GM12801 (cell line): ENCODE data around the gene LEMD3.

ENCODE experiments used
- TF ChIP-seq, protein P1 (sequence below): IDR thresholded peaks from one replicate; pipeline ENCODE4 v1.5.1; 2011; ENCODE audit warnings: control low read depth; ENCODE audit not compliant: insufficient read length; ENCODE audit errors: extremely low read depth

Gene LEMD3

DNA sequence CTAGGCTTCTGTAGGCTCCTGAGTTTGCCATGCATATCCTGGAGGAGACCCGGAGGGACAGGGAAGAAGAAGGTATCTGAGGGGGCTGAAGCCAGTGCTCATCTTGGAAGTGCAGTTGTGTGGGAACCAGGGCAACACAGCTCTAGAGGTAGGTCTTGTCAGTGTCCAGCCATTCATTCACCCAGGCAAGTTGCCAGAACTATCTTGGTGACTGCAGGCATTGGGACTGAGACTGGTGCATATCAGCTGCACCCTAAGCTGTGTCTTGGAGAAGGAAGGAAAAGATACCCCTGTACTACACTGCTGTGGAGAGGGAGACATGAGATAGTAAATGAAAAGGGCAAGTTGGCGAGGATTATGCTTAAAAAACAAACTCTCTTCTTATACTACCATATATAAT lies 43.4 kb upstream of the LEMD3 start:
- TF ChIP-seq, protein P1, sequence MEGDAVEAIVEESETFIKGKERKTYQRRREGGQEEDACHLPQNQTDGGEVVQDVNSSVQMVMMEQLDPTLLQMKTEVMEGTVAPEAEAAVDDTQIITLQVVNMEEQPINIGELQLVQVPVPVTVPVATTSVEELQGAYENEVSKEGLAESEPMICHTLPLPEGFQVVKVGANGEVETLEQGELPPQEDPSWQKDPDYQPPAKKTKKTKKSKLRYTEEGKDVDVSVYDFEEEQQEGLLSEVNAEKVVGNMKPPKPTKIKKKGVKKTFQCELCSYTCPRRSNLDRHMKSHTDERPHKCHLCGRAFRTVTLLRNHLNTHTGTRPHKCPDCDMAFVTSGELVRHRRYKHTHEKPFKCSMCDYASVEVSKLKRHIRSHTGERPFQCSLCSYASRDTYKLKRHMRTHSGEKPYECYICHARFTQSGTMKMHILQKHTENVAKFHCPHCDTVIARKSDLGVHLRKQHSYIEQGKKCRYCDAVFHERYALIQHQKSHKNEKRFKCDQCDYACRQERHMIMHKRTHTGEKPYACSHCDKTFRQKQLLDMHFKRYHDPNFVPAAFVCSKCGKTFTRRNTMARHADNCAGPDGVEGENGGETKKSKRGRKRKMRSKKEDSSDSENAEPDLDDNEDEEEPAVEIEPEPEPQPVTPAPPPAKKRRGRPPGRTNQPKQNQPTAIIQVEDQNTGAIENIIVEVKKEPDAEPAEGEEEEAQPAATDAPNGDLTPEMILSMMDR, result no peak

DNA sequence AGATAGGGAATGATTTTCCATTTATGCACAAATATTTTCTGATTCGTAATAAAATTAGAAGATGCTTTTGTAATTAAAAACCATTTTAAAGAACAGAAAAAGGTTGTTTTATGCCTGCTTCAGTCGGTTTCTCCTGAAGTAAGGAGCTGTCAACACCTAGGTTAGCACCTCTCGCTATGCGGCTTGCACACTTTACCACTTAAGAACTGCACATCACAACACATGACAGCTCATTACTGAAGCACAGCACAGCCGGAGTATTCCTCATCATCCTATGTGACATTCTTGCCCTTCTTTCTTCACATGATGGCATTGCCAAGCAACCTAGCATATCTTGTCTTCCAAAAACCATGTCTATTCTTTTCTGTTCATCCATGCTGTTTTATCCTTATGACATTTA lies 42.9 kb upstream of the LEMD3 start:
- TF ChIP-seq, protein P1, result no peak

DNA sequence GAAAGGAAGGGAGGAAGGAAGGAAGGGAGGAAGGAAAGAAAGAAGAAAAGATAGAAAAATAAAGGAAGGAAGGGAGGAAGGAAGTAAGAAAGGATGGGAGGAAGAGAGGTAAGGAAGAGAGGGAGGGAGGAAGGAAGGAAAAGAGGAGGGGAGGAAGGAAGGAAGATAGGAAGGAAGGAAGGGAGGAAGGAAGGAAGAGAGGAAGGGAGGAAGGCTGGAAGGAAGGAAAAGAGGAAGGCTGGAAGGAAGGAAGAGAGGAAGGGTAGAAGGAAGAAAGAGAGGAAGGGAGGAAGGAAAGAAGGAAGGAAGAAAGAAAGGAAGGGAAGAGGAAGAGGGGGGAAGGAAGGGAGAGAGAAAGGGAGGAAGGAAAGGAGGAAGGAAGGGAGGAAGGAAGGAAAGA lies 35.5 kb upstream of the LEMD3 start:
- TF ChIP-seq, protein P1, result no peak

DNA sequence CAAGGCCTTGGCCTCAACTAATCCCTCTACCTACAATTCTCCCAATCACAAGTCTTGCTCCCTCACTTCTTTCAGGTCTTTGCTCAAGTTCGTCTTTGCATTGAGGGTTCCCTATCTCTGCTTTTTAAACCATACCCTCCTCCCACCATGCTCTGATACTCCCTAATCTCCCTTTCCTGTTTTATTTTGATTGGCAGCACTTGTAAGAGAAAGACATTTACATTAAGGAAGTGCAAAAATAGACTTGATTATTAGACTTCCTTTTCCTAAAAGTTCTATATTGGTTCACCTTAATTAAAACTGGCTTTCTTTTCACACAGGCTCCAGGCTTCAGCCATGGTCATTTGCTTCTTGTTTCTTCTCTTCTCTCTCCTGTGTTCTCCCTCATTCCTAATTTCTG lies 30.0 kb upstream of the LEMD3 start:
- TF ChIP-seq, protein P1, result no peak

DNA sequence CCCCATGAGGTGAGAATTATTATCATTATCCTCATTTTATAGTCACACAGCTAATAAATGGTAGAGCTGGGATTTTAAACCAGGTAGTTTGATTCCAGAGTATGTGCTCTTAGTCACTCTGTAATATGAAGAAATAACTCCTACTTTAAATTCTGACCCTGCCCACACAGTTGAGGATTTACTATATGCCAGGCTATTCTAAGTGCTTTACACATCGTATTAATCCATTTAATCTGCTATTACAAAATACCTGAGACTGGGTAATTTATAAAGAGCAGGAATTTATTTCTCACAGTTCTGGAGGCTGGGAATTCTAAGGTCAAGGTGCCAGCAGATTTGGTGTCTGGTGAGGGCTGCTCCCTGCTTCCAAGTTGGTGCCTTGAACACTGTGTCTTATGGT lies 28.6 kb upstream of the LEMD3 start:
- TF ChIP-seq, protein P1, result no peak

DNA sequence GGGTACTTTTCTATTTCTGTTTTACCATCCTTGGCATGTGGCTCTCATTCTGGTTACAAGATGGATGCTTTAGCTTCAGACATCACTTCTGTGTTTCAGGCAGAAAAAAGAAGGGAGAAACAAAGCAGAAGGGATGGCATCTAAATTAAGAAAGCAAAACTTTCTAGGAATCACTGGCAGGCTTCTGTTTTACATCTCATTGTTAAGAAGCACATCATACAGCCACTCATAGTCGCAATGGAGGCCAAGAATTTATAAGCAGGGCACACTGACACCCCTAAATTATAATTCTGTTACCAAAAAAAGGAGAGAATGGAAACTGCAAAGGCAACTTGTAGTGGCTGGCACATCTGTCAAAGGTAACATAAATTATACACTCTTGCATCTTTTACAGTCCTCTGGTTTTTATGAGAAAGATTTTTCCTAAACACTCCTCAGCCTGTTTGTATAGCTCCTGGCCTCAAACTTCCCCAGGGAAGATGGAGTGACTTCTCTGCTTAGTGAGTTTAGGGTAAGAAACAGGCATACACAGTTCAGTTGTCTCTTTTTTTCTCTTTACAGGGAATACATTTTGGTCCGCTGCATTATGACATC lies 22.0 kb upstream of the LEMD3 start:
- TF ChIP-seq, protein P1, result no peak

DNA sequence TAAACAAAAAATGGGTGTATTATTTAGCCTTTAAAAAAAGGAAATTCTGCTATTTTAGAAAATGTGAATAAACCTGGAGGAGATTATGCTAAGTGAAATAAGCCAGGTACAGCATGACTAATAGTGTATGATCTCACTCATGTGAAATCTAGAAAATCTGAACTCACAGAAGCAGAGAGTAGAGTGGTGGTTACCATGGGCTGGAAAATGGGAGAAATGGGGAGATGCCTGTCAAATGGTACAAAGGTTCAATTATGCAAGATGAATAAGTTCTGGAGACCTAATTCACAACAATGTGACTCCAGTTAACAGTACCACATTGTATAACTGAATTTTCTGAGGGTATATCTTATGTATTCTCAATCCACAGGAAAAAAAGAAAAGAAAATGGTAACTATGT lies 17.4 kb upstream of the LEMD3 start:
- TF ChIP-seq, protein P1, result no peak
